Stimulated activated CD8-positive, alpha-beta memory T cell treated with anti-CD3 and anti-CD28 coated beads, Interleukin-15, amount 100 ng/mL, for 4 hours (primary cell): ENCODE data around the gene PRKCE.

Experiments used
- DNase-seq, 2 donors: peaks; one replicate each; pipeline ENCODE4 v3.0.0-alpha.2; 2020; ENCODE audit warnings: low read depth in 2 of 2

PRKCE gene

GRCh38 chr2:45808294-45808800 lies 156.9 kb downstream of the PRKCE start:
- no peak for DNase-seq

DNA sequence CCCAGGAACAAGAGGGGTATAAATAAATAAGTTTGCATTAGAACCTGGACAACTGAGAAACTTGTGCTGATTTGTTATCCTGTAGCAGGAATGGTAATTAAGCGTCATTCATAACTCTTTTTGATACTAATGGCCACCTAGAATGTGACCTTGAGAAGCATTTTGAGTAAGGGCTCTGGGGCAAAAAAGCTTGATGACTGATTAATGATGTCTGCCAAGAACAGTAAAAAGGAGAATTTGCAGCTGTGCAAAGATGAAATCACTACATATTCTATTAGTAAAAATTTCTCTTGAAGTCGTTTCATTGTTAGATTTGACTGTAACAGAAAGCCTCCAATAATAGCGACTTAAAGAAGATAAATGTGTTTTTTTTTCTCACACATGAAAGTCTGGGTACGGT lies 157.7 kb downstream of the PRKCE start:
- DNase-seq, result no peak

- DNase-seq, result no peak
Measured at GRCh38 chr2:45812011-45812500, 160.6 kb downstream of the PRKCE start.

DNA sequence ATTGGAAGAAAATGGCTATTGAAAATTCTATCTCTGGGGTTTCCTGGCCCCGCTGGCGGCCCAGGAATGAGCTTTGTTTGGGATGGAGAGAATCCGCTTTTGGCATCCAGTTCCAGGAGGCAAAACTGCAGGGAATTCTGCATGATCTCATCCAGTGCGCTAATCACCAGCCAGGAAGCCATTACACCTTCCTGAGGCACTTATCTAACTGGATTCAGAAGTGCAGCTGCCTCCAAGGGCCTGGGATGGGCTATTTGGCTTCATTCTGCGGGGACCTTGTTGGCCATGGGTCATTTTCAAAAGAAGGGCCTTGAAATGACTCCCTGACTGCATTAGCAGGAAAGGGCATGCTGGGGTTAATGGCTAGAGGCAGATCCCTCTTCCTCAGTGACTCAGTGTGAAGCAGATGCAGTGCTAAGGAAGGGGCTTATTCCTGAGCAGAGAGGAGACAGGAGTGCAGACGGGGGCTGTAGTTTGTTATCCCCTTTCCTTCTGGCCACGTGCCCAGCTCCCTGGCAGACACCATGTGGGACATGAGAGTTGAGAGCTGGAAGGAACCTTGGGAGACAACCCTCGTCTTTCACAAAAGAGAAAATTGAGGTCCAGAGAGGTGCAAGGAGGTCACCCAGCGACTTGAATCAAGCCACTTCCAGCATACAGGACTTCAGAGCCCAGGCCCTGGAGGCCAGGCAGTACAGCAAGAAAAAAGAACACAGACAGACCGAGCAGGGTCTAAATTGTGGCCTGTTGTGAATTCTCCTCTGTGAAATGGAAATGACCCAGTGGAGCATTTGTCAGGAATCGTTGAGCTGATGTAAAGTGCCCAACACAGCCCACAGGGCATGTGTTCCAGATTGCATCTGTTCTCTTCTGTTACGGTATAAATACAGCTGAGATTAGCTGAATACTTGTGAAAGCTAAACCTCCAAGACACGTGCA lies 161.8 kb downstream of the PRKCE start:
- DNase-seq, result no peak

DNA sequence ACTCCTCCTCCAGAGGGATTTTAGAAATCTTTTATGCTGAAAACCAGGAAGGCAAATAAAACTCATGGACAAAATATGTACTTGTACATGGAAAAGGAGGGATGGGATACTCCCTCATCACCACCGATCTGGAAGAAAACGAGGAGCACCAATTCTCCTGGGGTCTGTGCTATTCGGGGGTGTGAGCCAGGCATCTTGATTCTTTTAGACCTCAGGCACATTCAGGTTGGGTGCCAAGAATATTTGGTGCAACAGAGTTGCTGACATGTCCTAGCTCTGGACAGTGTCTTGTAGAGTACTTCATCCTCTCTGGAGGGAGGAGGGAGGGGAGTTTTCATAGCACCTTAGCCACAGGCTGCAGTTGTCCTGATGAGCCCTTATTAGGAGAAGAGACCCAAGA lies 163.0 kb downstream of the PRKCE start:
- no peak for DNase-seq

DNA sequence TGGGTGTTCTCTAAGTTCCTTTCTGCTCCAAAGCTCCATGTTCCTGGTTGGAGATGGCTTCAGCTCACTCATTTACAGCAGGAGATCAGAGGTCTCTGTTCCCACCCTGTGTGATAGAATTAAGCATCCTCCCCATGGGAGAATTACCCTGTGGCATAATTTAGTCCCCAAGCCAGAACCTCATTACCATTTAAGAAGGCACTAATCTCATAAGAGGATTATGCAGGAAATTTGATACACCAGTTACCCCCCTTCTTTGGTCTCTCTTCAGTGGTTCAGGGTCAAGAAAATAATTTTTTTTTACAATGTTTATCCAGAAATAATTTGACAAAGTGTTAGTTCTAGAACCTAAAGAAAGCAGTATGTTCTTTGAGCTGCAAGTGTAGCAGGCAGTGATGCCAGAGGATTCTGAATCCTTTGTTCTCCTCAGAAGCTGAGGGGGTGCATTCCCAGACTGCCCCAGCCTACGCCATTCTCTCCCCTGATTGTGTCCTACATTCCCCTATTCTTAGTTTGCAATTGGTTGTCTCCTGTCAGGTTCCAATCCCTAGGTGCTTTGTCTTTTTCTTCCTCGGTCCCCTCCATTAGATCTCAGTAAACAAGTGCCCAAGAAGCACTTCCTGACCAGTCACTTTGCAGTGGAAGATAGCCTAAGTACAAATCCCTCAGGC lies 163.6 kb downstream of the PRKCE start:
- no peak for DNase-seq

DNA sequence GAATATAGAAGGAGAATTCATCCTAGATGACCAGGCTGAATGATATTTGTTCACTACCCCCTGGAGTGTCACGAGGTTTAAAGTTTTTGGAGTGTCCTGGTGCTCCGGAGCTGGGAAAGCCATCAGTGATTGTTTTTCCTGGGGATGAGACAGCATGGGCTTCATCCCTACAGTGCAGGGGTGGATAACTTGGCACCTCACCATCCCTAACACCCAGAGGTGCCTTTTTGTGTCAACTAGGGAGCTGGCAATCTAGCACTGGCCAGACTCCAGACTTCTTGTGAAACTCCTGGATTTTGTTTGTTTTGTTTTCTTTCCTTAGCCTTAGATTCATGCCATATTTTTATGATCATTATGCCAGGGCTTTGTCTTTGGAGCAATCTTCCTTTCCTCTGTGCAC lies 164.8 kb downstream of the PRKCE start:
- no peak for DNase-seq

- no peak for DNase-seq
Measured at GRCh38 chr2:45818591-45818990, 167.1 kb downstream of the PRKCE start.

- no peak for DNase-seq
Measured at GRCh38 chr2:45820048-45820447, 168.6 kb downstream of the PRKCE start.

DNA sequence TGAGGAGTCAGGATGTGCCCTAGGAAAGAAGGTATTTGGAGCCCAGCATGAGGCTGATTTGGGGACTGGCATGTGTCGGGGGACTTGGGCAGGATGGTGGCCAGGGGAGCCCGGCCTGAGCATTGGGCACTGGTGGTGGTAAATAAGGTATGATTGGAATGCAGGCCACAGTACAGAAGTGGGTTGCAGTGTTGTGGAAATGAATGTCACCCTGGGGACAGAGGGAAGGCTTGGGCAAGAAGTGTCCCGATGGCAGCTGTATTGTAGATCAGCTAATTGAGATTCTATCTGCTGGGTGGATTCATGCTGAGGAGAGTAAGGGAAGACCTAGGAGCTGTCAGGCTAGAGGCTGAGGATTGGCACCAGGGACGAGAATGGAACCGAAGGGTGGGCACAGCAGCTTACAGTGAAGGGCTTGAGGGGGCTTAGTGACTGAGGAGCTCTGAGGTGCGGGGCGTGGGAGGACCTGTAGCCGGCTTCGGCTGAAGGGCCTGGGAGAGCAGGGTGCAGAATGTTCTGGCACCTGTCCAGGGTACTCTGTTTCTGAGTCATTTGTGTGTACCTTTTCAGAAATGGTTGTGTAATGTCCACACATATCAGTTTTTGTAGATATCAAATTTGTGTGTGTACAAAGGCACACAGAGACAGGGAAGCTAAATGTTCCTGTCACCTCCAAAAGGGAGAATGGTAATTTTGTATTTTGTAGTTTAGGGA lies 170.2 kb downstream of the PRKCE start:
- DNase-seq, result no peak

- DNase-seq, result no peak
Measured at GRCh38 chr2:45822272-45822630, 170.8 kb downstream of the PRKCE start.

GRCh38 chr2:45823723-45824206 lies 172.3 kb downstream of the PRKCE start:
- no peak for DNase-seq

- DNase-seq, result no peak
Measured at GRCh38 chr2:45825001-45825651, 173.7 kb downstream of the PRKCE start.

- no peak for DNase-seq
Measured at GRCh38 chr2:45826460-45826859, 175.0 kb downstream of the PRKCE start.

DNA sequence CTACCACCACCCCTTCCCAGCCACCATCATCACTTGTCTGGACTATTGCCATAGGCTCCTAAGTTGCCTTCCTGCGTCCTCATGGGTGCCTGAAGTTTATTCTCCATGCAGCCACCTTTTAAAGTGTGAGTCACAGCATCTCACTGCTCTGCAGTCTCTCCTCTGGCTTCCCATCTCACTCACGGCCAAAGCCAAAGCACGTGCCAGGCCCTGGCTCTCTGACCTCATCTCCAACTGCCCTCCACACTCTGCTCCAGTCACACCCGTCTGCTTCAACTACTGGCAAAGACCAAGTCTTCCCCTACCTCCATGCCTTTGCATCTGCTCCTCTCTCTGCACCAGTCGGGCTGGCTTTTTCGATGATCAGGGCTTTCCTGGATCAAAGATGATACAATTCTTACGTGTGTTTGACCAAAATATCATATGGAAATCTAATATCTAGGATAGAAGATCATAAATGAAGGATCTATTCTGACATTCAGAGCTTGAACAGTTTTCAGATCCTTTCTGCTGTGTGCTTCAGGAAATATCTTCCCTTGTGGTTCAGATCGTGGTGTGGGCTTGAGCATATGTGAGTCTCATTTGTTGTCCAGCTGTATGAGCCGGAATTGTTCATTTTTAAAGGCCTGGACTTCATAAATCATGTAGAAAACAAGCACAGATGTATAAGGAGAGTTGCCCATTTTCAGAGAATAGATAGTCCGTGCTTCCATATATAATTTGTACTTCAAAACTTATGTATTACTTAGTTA lies 175.6 kb downstream of the PRKCE start:
- no peak for DNase-seq

DNA sequence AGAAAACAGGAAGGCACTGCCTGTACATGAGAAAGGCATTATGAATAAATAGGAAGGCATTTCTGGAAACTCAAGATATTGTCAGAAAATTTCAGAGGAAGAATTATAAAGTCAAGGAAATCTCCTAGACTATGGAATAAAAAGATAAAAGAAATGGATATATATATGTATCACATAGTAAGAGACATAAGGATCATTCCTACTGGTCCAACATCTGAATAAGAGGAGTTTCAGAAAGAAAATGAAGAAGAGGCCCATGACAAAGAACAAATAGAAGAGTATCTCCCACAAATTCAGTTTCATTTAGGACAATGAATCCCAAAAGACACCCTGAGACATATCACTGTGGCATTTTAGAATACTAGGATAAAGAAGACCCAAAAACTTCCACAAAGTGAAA lies 178.8 kb downstream of the PRKCE start:
- no peak for DNase-seq

DNA sequence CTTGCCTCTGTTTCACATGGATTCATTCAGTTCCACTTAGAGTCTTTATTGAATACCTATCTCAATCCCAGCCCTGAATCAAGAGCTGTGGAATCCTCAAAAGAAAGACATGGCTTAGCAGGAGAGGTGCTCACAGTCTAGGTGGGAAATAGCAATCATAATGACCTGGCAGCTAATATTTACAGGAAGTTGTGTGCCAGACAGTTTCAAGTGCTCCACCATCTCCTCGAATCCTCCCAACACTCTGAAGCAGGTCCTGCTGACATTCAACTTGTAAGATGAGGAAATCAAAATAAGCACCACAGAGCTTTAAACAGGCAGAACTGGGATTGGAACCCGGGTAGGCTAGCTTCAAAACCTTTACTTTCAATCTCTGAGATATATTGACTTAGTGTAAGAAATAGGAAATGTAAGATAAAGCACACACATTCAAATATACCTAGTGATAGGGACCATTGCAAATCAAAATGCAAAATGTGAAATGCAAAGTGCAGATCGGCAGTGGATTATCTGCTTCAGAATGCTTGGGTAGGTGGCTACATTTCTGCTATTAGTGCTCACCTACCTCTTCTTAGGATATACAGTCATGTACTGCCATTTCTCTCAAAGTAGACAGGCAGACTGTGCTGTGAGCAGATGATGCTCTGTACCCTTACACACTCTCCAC lies 182.0 kb downstream of the PRKCE start:
- DNase-seq, result no peak

DNA sequence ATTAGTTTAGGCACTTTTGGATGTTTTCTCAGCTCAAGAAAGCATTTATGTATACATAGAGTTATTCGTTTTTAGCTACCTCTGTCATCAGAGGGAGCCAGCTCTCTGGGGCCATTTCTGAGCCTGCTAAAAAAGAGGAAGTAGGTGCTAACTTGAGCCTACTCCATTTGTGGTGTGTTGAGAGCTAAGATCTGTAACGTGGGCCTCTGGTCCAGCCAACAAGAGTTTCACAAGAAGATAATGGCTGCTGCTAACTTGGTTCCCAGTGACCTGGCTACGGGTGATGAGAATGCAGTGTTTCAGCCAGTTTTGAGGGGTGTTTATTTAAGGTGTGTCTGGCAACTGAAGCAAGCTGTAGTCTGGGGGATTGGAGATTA lies 182.5 kb downstream of the PRKCE start:
- DNase-seq, result no peak

DNA sequence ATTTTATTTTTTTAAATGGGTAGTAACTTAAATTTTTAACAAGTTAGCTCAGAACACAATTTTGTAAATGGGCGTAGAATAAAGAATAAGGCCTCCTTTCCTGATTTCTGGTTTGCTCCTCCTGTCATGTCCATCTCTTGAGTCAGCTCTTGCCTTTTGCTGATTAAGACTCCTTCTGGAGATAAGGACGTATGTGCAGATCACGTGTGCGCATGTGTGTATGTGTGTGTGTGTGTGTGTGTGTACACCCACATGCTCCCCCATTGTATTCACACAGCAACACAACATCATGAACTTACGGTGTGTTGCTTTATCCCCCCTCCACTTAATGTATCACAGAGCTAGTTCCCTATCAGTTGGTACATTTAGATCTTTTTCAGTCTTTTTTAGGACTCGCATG lies 182.9 kb downstream of the PRKCE start:
- DNase-seq, result no peak

- no peak for DNase-seq
Measured at GRCh38 chr2:45834858-45835257, 183.4 kb downstream of the PRKCE start.
